ENCODE results near the gene FRMD4A. TPM values are rescaled to one million over a fixed set of nuclear protein-coding genes. Genes with fewer than 3 reads are reported as not detected.

FRMD4A gene
- total and polyA plus RNA-seq, 2 of the 4 experiments (the other 2 are of a cell fraction) = 30.3 to 68.8 TPM

DNA sequence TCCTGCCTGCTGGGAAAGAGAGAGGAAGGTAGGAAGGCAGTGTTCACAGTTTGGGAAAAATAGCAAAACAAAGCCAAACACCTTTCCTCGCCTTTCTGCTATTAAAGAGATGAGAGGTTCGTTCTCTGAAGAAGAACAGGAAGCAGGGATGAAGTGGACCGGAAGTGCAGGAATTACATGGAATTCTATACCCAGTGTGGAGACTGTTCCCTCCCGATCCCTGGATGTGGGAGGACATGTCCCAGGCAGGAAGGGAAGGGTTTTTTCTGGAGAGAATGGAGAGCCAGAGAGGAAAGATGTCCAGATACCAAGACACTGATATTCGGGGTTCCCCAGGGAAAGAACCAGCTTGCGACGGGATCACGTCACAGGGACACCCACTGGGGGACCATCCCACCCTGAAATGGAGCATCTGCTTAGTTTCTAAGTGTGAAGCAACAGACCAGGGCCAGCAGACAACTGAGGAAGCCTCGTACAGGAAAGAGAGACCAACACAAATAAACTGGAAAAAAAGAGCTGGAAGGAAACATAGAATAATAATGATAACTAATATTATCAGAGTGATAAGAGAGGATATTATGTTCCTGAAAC is 556.3 kb downstream of the FRMD4A start:
- CTCF ChIA-PET = no interaction called here
- peaks cover 6% of the 10 kb centered on the region for H3K36me3 ChIP-seq (ENCODE audit: control insufficient read depth, insufficient read depth, low read length)
- peak overlapping the region; percentile 45 for H3K4ac ChIP-seq (ENCODE audit: low read depth, low read length)
- in situ Hi-C loops (cut with MboI; ENCODE audit: low sequenced_read_pairs) = loop anchor here (10.0 kb wide), 2 partner anchors 160 to 400 kb away; no protein-coding TSS in a partner anchor
- no peak overlapping the region for H4K5ac ChIP-seq (ENCODE audit: low read depth, low read length)
- peak overlapping the region; percentile 28; the same call in 1 of the 2 replicates for H3K23ac ChIP-seq (ENCODE audit: low read depth, low read length)
- peak overlapping the region; percentile 54 for H2AK5ac ChIP-seq (ENCODE audit: low read depth, low read length)
- H3K27me3 ChIP-seq (ENCODE audit: control insufficient read depth, insufficient read depth, low read length) = no peaks in the 10 kb centered on the region
- no peak overlapping the region for H3K4me3 ChIP-seq (ENCODE audit: insufficient read depth, low read depth, low read length)
- no peak overlapping the region for H2AK9ac ChIP-seq (replicated peaks; ENCODE audit: low read depth, low read length, poor library complexity)
- H3K9ac ChIP-seq (ENCODE audit: low read depth, low read length) = no peak overlapping the region
- peaks cover 18% of the 10 kb centered on the region for H3K4me1 ChIP-seq (ENCODE audit: control insufficient read depth, insufficient read depth, low read length)
- POLR2A ChIA-PET (ENCODE audit: unreplicated experiment) = interaction anchor here (0.5 kb wide), 1 partner anchor 111 kb away, joined by 12 read pairs; no protein-coding TSS in a partner anchor
- no peak overlapping the region for H4K91ac ChIP-seq (ENCODE audit: insufficient read depth, low read depth, low read length)
- H3K9me1 ChIP-seq (ENCODE audit: insufficient read depth, low read length) = peaks cover 12% of the 10 kb centered on the region
- TF ChIP-seq POLR2A (IDR thresholded peaks at IDR 0.05; ENCODE audit: low read depth, low read length) (no peak), MXI1 (IDR thresholded peaks at IDR 0.05; ENCODE audit: borderline replicate concordance, low read depth, low read length) (no peak), RAD21 (IDR thresholded peaks at IDR 0.05; ENCODE audit: low read length) (no peak), SMC3 (IDR thresholded peaks at IDR 0.05; ENCODE audit: low read depth, low read length) (no peak), RCOR1 (IDR thresholded peaks at IDR 0.05; ENCODE audit: insufficient replicate concordance, low read length) (no peak), CHD1 (IDR thresholded peaks at IDR 0.05; ENCODE audit: low read depth, low read length) (no peak), MAZ (IDR thresholded peaks at IDR 0.05; ENCODE audit: borderline replicate concordance, low read depth, low read length) (no peak), FOS (IDR thresholded peaks at IDR 0.05; ENCODE audit: low read depth, low read length) (no peak), BHLHE40 (IDR thresholded peaks at IDR 0.05; ENCODE audit: low read depth, low read length) (no peak), RFX5 (IDR thresholded peaks at IDR 0.05; ENCODE audit: low read depth, low read length) (no peak)
- TF ChIP-seq, protein P1, sequence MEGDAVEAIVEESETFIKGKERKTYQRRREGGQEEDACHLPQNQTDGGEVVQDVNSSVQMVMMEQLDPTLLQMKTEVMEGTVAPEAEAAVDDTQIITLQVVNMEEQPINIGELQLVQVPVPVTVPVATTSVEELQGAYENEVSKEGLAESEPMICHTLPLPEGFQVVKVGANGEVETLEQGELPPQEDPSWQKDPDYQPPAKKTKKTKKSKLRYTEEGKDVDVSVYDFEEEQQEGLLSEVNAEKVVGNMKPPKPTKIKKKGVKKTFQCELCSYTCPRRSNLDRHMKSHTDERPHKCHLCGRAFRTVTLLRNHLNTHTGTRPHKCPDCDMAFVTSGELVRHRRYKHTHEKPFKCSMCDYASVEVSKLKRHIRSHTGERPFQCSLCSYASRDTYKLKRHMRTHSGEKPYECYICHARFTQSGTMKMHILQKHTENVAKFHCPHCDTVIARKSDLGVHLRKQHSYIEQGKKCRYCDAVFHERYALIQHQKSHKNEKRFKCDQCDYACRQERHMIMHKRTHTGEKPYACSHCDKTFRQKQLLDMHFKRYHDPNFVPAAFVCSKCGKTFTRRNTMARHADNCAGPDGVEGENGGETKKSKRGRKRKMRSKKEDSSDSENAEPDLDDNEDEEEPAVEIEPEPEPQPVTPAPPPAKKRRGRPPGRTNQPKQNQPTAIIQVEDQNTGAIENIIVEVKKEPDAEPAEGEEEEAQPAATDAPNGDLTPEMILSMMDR (conservative IDR thresholded peaks at IDR 0.05; ENCODE audit: low read depth, low read length) = no peak
- peaks cover 2% of the 10 kb centered on the region for H3K9me3 ChIP-seq (ENCODE audit: control insufficient read depth, insufficient read depth, low read length)
- no peak overlapping the region for H2AFZ ChIP-seq (replicated peaks; ENCODE audit: low read length, poor library complexity)
- intact Hi-C loops (cut with micrococcal nuclease) = no loop called here
- H3K56ac ChIP-seq (ENCODE audit: extremely low read depth, insufficient read depth, low read length) = no peak overlapping the region
- WGBS, 2 experiments (ENCODE audit: extremely low coverage in 2 of 2, insufficient read length in 1 of 2) = 96% methylated on average over 6 of the region's 9 CpGs; no CpG with 5 or more reads in 1 of the 2 experiments
- peak overlapping the region in 1 of 2 experiments; percentile 27; a peak in 1 of 4 replicates for H4K8ac ChIP-seq (ENCODE audit: low read depth in 2 of 2, low read length in 2 of 2)
- dilution Hi-C loops (cut with HindIII; ENCODE audit: low sequenced_read_pairs, unreplicated experiment) = no loop called here
- no peak overlapping the region for H3K27ac ChIP-seq (ENCODE audit: insufficient read depth, low read length)
- no peak overlapping the region for H3K4me2 ChIP-seq (ENCODE audit: low read depth, low read length)
- H3K18ac ChIP-seq (ENCODE audit: low read depth, low read length) = no peak overlapping the region
- no peak for ATAC-seq (ENCODE audit: low read depth)
- peaks cover 30 to 69% of the 10 kb centered on the region in 2 experiments; a peak in 3 of 4 replicates for H3K79me1 ChIP-seq (ENCODE audit: low read depth in 1 of 2, low read length in 2 of 2)
- peak overlapping the region; percentile 60; the same call in 1 of the 3 replicates for H2BK15ac ChIP-seq (ENCODE audit: low read depth, low read length)
- H4K20me1 ChIP-seq (ENCODE audit: insufficient read depth, low read length) = no peaks in the 10 kb centered on the region
- H2BK20ac ChIP-seq (ENCODE audit: low read depth, low read length) = peak overlapping the region; percentile 64
- no TSS peak for BruUV-seq (replicated peaks)
- H3K14ac ChIP-seq (replicated peaks; ENCODE audit: low read depth, low read length) = peak overlapping the region; percentile 38; the same call in 1 of the 2 replicates
- DNase-seq = no peak
- H2BK5ac ChIP-seq (ENCODE audit: low read depth, low read length, poor library complexity, severe bottlenecking) = no peak overlapping the region
- H2BK120ac ChIP-seq (ENCODE audit: low read depth, low read length) = peak overlapping the region; percentile 45; the same call in 1 of the 2 replicates

All from IMR-90 (cell line).